G401 (cell line): ENCODE data around the gene METTL2A. TPM values are rescaled to one million over a fixed set of nuclear protein-coding genes. Genes with fewer than 3 reads are reported as not detected.
"Not testable (repeated sequence)": the region's sequence is repeated elsewhere in the genome, so short reads cannot be mapped to it uniquely, and the experiment has no call there.

ENCODE experiments used
- DNase-seq: peaks from one replicate; pipeline ENCODE4 v3.0.0-alpha.2; 2015; ENCODE audit warnings: low spot score
- in situ Hi-C: cut with HindIII; loops from 2 replicates; pipeline ENCODE4 v1.10.0; 2016; ENCODE audit warnings: low sequenced_read_pairs, mixed read lengths
- total RNA-seq: library from RNA; depleted of rRNA; stranded (reverse); fragments of >200 nt; shearing (Covaris generic); gene quantifications from 2 replicates; pipeline ENCODE4 v1.2.3, GENCODE V29; 2014

Gene METTL2A
- total RNA-seq, 1 experiment from 2014 or later: 30.5 TPM

DNA sequence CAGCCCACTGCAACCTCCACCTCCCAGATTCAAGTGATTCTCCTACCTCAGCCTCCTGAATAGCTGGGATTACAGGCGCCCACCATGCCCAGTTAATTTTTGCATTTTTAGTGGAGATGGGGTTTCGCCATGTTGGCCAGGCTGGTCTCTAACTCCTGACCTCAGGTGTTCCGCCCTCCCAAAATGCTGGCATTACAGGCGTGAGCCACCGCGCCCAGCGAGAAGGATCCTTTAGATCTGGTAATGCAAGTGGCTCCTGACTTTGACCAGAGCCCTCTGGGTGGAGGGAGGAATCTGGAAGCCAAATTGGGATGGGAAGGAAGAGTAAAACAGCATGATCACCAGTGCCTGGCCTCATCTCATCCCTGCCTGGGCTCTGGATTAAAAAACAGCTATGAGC is 41.6 kb downstream of the METTL2A start:
- in situ Hi-C loops, DNase-seq: not testable (repeated sequence)

DNA sequence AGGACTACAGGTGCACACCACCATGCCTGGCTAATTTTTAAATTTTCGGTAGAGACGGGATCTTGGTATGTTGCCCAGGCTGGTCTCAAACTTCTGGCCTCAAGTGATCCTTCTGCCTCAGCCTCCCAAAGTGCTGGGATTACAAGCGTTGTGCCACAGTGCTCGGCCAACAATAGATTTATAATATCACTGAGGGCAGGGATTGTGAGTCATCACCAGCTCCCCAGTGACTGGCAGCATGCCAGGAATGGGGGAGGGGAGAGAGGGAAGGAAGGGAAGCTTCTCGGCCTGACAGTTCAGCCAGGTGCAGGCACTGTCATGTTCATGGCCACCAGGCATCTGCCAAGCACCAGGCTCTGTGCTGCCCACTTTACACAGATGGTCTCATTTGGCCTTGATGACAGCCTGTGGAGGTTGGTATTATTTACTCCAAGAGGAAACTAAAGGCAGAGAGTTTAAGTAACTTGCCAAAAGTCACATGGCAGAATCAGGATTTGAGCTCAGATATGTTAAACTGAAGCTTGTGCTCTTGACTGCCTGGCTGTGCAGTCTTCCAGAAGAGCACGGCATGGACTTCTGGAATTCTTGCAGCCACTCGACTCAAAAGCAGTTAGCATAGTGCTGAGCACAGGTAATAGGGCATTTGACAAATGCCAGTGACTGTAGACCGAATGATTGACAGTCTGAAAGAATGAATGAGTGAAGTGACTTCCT is 47.1 kb downstream of the METTL2A start:
- in situ Hi-C loops: not testable (repeated sequence)
- peak; percentile 89 for DNase-seq

DNA sequence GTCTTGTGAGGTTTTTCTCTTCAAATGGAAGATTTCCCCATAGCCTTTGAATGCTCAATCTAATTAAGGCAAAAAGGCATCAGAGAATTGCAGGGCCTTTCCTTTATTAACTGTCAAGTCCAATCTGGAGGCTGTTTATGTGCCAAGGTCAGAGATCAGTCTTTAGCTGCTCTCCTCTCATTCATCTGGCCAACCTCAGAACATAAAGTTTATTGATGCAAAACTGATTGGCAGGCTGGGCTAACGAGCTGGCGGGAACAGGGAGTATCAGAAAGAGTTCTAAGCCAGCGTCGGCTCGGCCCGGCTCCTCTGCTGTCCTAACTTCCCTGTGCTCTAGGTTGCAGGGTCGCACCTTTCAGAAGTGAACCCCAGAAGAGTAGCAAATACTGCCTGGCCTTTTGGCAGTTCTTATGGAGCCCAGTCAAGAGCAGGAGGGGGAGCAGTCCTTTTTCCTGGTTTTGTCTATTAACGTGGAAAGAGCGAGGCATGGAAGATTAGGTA is 47.7 kb downstream of the METTL2A start:
- DNase-seq: peak; percentile 40
- in situ Hi-C loops: not testable (repeated sequence)

DNA sequence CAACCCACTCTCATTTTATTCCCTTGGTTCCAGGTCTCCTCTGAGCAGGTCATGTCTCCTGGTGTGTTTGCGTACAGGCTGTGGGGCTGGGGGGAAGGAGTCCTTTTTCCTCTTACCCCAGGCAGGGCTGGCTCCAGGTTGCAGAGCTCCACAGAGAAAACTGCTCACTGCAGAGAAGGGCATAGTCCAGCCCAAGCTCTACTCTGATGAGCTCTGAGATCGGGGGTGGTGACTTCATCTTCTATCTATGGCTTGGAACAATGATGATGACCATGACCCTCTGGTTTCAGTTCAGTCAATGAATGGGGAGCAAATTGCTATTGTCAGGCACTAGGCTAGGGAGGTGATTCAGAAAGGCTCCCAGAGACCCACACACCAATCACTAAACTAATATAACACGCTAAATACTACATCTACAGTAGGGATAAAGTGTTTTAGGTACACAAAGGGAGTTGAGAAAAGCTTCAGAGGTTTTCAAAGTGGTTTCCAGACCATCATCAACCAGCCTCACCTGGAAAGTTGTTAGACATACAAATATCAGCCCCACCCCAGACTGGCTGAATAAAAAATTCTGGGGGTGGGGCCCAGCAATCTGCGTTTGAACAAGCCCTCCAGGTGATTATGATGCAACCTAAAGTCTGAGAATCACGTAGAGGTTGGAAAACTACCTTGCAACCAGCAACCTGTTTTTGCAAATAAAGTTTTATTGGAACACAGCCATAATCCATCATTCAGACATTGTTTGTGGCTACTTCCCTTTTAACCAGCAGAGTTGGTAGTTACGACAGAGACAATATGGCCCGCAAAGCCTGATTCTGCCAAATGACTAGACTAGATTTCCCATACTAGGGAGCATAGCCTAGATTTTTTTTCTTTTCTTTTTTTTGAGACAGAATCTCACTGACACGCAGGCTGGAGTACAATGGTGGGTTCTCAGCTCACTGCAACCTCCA is 49.6 kb downstream of the METTL2A start:
- in situ Hi-C loops: not testable (repeated sequence)
- DNase-seq: peak; percentile 4

DNA sequence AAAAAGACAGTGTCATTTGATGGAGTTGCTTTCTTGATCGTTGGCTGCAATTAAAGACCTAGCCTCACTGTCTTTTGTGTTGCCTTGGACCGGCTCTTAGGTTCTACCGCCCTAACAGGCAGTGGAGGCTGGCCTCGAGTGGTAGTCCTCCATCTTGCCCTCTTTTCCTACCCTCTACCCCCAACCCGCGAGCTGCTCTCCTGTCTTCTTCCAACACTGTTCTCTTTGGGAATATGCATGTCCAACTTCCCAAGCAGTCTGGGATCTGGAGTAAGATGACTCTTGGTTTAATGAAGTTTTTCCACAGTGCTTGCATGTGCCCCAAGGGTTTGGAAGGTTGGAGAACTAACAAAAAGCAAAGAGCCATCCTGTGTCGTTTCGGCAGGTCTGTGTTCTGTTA is 53.4 kb downstream of the METTL2A start:
- in situ Hi-C loops, DNase-seq: not testable (repeated sequence)

DNA sequence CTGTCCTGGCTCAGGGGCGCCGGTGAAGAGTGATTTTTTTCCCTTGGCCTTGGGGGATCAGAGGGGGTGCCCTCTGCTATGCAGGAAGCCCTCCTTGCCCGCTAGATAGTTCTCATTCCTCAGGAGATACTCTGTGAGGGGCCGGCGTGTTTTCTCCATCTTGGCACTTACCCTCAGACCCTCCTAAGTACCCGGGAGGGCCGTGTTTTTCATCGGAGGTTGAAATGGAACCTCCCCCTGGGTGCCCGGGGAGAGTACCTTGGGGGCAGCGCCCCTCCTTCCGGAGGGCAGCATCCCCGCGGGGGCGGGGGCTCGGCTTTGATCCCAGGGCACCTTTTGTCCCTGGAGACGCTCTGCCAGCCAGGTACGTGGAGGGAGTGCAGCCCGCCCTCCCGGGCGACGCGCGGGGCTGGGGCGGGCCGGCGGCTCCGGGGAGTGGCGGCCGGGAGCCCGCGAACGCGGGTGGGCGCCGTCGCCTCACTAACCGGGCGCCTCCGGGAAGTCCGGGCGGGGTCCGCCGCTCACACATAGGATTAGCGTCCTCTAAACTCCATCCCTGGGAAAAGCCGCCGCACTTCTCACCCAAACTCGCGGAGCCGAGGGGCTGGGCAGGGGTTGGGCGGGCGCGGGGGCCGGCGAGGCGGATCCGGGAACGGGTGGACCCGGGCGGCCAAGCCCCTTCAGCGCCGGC is 54.2 kb downstream of the METTL2A start:
- DNase-seq: peak; percentile 18
- in situ Hi-C loops: not testable (repeated sequence)

DNA sequence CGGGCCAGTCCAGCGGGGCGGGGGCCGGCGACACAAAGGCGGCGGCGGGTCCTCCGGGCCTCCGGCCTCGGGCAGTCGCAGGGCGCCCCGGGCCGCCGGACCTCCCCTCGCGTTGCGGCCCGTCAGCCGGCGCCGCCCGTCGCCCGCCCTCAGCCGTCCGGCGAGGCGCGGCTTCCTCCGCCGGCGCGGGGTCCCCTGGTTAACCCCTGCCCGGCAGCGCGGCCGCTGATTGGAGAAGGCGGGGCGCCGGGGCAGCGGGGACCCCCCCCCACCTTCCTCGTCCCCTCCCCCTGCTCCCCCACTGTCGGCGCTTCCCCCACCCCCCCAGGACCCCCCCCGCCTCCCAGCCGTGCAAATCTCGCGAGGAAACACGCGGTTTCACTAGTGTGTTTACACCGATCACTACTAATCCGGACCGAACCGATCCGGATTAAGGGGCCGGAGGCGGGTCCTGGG is 54.8 kb downstream of the METTL2A start, which contains the start of gene TLK2:
TSS of gene TLK2 (plus strand) at position 402 of the 456 bp plus-strand sequence. CDS start 2,301 bp downstream, outside the sequence.
- DNase-seq: peak; percentile 58
- in situ Hi-C loops: no loop called here

DNA sequence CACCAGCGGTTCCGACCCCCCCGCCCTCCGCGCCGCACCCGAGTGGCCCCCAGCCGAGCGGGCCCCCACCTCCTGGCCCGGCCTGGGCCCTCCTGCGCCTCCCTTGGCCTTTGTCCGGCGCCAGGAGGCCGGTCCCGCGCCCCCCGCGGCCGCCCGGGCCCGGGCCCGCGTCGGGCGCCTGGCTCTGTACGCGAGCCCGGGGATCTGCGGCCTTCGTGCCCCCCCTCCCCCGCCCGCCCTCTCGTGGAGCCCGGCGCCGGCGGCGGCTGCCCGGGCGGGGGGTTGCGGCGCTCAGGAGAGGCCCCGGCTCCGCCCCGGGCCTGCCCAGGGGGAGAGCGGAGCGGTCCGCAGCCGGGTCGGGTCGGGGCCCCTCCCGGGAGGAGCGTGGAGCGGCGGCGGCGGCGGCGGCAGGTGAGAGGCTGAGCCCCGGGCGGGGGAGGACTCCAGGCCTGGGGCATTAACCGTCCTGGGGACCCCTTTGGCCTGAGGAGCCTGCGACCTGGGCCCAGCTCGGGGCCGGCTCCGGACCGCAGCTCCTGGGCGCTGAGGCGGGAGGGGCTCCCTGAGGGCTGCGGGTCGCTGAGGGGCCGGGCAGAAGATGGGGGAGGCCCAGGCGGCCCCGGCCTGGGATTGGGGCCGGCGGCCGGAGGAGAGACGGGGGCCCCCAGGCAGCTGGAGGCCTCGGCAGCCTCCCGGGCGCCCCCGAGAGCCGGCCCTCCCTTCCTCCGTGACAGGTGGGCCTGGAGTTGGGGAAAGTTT is 55.4 kb downstream of the METTL2A start:
- in situ Hi-C loops: not testable (repeated sequence)

DNA sequence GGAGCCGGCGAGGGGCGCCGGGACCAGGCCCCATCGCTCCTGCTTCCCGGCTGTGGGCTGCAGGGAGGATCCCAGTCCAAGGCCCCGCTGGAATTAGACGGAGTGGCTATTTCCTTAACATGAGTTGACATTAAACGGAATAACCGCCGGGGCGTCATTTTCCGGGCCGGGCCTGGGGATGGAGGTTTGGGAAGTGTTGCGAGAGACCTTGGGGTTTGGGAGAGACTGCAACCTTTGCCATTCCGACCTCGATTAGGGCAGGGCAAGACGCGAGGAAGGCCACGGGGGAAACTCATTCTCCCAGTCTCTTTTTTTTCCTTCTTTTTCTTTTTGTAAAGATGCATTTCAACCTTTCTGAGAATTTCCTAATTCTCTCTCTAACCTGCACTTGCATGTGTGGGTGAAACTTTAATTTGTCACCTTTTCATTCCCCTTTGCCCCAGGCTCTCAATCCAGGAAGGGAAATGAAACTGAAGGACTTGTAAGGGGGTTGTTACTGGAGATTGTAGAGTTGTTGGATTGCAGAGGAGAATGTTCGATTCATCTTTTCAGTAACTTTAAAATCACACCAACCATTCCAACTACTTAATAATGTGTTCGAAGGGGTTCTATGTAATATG is 56.1 kb downstream of the METTL2A start:
- in situ Hi-C loops: not testable (repeated sequence)
- peak; percentile 16 for DNase-seq

More for the DNA sequence above, 55.4 kb downstream of the METTL2A start:
- peak; percentile 22 for DNase-seq

DNA sequence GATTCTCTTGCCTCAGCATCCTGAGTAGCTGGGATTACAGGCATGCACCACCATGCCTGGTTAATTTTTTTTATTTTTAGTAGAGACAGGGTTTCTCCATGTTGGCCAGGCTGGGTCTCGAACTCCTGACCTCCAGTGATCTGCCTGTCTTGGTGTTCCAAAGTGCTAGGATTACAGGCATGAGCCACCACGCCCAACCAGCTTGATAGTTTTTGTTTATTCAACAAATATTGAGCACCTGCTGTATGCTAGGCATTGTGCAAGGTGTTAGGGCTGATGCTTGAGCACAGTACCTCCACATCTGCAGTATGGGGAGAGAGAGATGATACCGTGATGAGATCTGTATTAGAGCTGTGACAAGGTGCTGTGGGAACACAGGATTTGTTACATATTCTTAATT is 58.9 kb downstream of the METTL2A start:
- DNase-seq, in situ Hi-C loops: not testable (repeated sequence)

DNA sequence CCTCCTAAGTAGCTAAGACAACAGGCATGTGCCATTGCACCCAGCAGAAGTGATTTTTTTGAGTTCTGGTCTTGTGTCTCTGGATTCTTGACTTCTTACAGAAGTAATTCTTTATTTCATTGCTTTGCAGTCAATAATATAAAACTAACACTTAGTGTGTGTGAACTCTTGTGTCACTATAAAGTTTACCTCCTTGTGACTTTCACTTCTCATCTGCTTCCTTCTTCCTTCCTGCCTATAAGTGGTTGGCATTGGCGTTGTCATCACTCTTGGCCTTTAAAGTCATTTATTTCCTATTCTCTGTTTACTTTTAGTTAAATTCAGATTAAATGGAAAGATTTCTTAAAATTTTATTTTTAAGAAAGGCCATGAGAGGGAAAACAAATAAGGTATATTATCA is 67.3 kb downstream of the METTL2A start:
- DNase-seq, in situ Hi-C loops: not testable (repeated sequence)

DNA sequence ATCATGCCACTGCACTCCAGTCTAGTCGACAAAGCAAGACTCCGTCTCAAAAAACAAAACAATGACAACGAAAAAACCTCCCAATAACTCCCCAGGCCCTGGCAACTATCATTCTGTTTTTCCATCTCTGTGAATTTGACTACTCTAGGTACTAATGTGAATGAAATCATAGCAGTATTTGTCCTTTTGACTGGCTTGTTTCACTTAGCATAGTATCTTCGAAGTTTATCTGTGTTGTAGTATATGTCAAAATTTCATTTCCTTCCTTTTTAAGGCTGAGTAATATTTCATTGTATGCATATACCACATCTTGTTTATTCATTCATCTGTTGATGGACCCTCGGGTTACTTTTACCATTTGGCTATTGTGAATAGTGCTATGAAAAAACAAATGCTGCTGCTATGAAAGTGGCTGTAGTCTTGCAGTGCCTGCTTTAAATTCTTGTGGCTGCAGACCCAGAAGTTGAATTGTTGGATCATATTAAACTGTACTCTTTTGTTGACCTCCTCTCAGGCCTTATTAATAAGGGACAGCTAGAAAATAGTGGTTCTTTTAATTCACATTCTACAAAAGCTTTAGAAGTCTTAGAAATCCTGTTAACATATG is 69.5 kb downstream of the METTL2A start:
- in situ Hi-C loops, DNase-seq: not testable (repeated sequence)

DNA sequence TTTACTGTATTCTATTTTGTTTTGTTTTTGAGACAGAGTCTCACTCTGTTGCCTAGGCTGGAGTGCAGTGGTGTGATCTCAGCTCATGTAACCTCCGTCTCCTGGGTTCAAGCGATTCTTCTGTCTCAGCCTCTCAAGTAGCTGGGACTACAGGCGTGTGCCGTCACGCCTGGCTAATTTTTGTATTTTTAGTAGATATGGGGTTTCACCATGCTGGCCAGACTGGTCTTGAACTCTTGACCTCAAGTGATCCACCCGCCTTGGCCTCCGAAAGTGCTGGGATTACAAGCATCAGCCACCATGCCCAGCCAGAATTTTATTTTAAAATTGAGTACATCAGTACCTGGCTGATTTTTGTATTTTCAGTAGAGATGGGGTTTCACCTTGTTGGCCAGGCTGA is 70.4 kb downstream of the METTL2A start:
- in situ Hi-C loops, DNase-seq: not testable (repeated sequence)

DNA sequence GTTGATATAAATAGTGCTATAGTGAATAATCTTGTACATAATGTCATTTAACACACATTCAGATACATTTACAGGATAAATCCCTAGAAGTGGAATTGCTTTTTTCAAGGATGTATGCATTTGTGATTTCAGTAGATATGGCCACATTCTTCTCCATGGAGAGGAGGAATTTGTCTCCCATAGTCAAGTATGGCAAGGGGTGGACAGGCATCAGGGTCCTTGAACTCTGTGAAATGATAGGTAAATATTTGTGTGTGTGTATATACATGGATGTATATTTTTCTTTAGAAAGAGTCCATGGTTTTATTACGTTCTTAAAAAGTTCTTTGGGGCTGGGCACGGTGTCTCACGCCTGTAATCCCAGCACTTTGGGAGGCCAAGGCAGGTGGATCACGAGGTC is 72.6 kb downstream of the METTL2A start:
- not testable (repeated sequence) for DNase-seq

DNA sequence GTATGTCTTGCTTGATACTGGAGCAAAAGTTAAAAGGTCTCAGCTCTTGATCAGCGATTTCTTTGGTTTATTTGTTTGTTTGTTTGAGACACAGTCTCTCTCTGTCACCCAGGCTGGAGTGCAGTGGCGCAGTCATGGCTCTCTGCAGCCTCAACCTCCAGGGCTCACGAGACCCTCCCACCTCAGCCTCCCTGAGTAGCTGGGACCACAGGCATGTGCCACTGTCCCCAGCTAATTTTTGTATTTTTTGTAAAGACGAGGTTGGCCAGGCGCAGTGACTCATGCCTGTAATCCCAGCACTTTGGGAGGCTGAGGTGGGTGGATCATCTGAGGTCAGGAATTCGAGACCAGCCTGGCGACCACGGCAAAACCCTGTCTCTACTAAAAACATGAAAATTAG is 75.1 kb downstream of the METTL2A start:
- in situ Hi-C loops, DNase-seq: not testable (repeated sequence)

More for the DNA sequence above, 72.6 kb downstream of the METTL2A start:
- in situ Hi-C loops: not testable (repeated sequence)
